Measurements from ENCODE around the gene RAPGEF3. TPM values are rescaled to one million over a fixed set of nuclear protein-coding genes. Genes with fewer than 3 reads are reported as not detected.

The RAPGEF3 gene
- total RNA-seq, 1 experiment from 2014 or later = 5.7 TPM

DNA sequence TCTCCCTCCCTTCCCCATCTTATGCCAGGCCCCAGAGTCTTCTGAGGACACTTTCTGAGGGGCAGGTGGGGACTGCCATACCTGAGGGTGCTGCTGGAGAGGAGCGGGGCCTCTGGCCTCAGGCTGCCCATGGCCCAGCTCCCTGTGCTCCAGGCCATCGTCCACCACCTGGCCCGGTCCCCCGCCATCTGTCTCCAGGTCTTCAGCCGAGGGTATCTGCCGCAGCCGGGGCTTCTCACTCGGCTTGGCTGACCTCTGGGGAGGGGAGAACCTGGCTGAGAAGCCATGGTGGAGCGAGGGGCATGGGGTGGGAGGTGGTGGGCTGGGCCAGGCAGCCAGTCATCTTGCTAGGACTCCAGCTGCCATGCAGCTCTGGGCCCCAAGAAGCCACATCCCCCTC, 36.0 kb upstream of the RAPGEF3 start:
- Histone ChIP-seq H3K79me2 (ENCODE audit: low read depth) (no peaks in the 10 kb centered on the region), H3K27ac (no peak overlapping the region), H3K4me2 (no peak overlapping the region), H3K36me3 (ENCODE audit: low read depth) (0 out of 2 replicates have a peak, but pooled peaks cover 4% of the 10 kb centered on the region), H3K9me2 (ENCODE audit: insufficient read depth) (no peaks in the 10 kb centered on the region), H3K4me1 (replicated peaks; ENCODE audit: insufficient read depth) (no peaks in the 10 kb centered on the region), H3F3A (ENCODE audit: insufficient read depth, low read depth) (no peaks in the 10 kb centered on the region), H4K20me1 (ENCODE audit: insufficient read depth) (no peaks in the 10 kb centered on the region; the same call in 1 of the 2 replicates), H2AFZ (no peak overlapping the region), H3K4me3 (no peak overlapping the region), H3K9me3 (ENCODE audit: insufficient read depth, low read depth) (no peaks in the 10 kb centered on the region), H3K27me3 (ENCODE audit: insufficient read depth, low read depth) (no peaks in the 10 kb centered on the region)
- BruUV-seq (replicated peaks) = no TSS peak
- ChIA-PET POLR2A (ENCODE audit: unreplicated experiment) (no interaction called here), CTCF (no interaction called here)
- intact Hi-C loops (cut with micrococcal nuclease; ENCODE audit: unreplicated experiment) = no loop called here
- no peak for DNase-seq
- TF ChIP-seq EZH2 (IDR thresholded peaks at IDR 0.05; ENCODE audit: low read depth) (no peak), CTCF (conservative IDR thresholded peaks at IDR 0.05) (no peak)

GRCh38 chr12:47793015-47793681, 34.5 kb upstream of the RAPGEF3 start:
- Histone ChIP-seq H3K4me1 (replicated peaks; ENCODE audit: insufficient read depth) (no peaks in the 10 kb centered on the region), H3K9me3 (ENCODE audit: insufficient read depth, low read depth) (no peaks in the 10 kb centered on the region), H3K4me3 (no peak overlapping the region), H3K9me2 (ENCODE audit: insufficient read depth) (no peaks in the 10 kb centered on the region), H3K4me2 (no peak overlapping the region), H3F3A (ENCODE audit: insufficient read depth, low read depth) (no peaks in the 10 kb centered on the region), H3K27ac (no peak overlapping the region), H3K79me2 (ENCODE audit: low read depth) (no peaks in the 10 kb centered on the region), H3K36me3 (ENCODE audit: low read depth) (peaks cover 4% of the 10 kb centered on the region; the same call in 1 of the 2 replicates), H2AFZ (no peak overlapping the region), H3K27me3 (ENCODE audit: insufficient read depth, low read depth) (no peaks in the 10 kb centered on the region), H4K20me1 (ENCODE audit: insufficient read depth) (no peaks in the 10 kb centered on the region)
- intact Hi-C loops (cut with micrococcal nuclease; ENCODE audit: unreplicated experiment) = no loop called here
- DNase-seq = peak in 1 of 2 experiments; percentile 30
- ChIA-PET CTCF (interaction anchor here (0.6 to 1.5 kb wide), 2 partner anchors 24 to 45 kb away, joined by 3 to 4 read pairs; no protein-coding TSS in a partner anchor), POLR2A (ENCODE audit: unreplicated experiment) (no interaction called here)
- TF ChIP-seq CTCF (conservative IDR thresholded peaks at IDR 0.05) (no peak), EZH2 (IDR thresholded peaks at IDR 0.05; ENCODE audit: low read depth) (no peak)
- BruUV-seq (replicated peaks) = no TSS peak

DNA sequence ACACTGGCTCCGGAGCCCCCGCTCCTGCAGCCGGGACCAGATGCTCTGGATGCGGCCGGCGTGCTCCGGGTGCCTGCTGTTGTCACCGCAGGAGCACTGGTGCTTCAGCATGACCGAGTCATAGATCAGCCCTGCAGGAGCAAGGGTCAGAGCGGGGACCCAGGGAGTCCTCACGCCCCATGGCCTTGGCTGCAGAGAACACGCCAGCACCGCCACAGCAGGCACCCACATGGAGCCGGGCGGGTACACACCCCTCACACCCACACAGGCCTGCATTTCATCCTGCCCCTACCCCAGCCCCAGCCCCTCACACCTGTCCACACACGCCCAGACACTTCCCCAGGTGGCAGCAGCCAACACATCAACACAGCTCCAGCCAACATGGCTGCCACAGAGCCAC, 33.2 kb upstream of the RAPGEF3 start:
- ChIA-PET CTCF (interaction anchor here (1.5 kb wide), 1 partner anchor 47 kb away, joined by 4 read pairs; no protein-coding TSS in a partner anchor), POLR2A (ENCODE audit: unreplicated experiment) (no interaction called here)
- Histone ChIP-seq H3F3A (ENCODE audit: insufficient read depth, low read depth) (no peaks in the 10 kb centered on the region), H3K36me3 (ENCODE audit: low read depth) (peaks cover 4% of the 10 kb centered on the region; the same call in 1 of the 2 replicates), H3K9me3 (ENCODE audit: insufficient read depth, low read depth) (no peaks in the 10 kb centered on the region), H3K4me1 (replicated peaks; ENCODE audit: insufficient read depth) (no peaks in the 10 kb centered on the region), H4K20me1 (ENCODE audit: insufficient read depth) (no peaks in the 10 kb centered on the region), H2AFZ (no peak overlapping the region), H3K4me2 (no peak overlapping the region), H3K9me2 (ENCODE audit: insufficient read depth) (no peaks in the 10 kb centered on the region), H3K4me3 (no peak overlapping the region), H3K27me3 (ENCODE audit: insufficient read depth, low read depth) (no peaks in the 10 kb centered on the region), H3K27ac (no peak overlapping the region), H3K79me2 (ENCODE audit: low read depth) (no peaks in the 10 kb centered on the region)
- no TSS peak for BruUV-seq (replicated peaks)
- intact Hi-C loops (cut with micrococcal nuclease; ENCODE audit: unreplicated experiment) = no loop called here
- no peak for TF ChIP-seq CTCF (conservative IDR thresholded peaks at IDR 0.05)
- TF ChIP-seq EZH2 (IDR thresholded peaks at IDR 0.05; ENCODE audit: low read depth) = no peak
- no peak for DNase-seq

Measured in PC-9 (cell line).